HCT116 (cell line): Measurements from ENCODE around the gene STING1.
"Not testable (repeated sequence)": the region's sequence is repeated elsewhere in the genome, so short reads cannot be mapped to it uniquely, and the experiment has no call there.

ENCODE experiments used
- EZH2 ChIP-seq: fragments of 200-600 bp; sonication (generic); IDR thresholded peaks from 2 replicates; pipeline ENCODE4 v1.6.1; 2017; ENCODE audit warnings: antibody characterized with exemption, mixed run types
- POLR2A ChIP-seq: IDR thresholded peaks from 2 replicates; pipeline ENCODE4 v1.7.0; 2011; ENCODE audit warnings: borderline replicate concordance; ENCODE audit not compliant: insufficient read depth, insufficient read length; ENCODE audit errors: extremely low read depth
- ZNF274 ChIP-seq: fragments of 200-500 bp; sonication (Bioruptor generic); IDR thresholded peaks from 2 replicates; pipeline ENCODE4 v1.6.1; 2014; ENCODE audit warnings: mild to moderate bottlenecking, low read depth, low read length, inconsistent platforms

DNA sequence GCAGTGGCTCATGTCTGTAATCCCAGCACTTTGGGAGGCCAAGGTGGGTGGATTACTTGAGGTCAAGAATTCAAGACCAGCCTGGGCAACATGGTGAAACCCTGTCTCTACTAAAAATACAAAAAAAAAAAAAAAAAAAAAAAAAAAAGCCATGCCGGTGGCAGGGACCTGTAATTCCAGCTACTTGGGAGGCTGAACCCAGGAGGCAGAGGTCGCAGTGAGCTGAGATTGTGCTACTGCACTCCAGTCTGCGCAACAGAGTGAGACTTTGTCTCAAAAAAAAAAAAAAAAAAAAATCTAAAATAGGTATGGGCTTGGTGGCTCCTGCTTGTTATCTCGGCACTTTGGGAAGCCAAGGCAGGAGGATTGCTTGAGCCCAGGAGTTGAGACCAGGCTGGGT, 2.8 kb downstream of the STING1 start:
- TF ChIP-seq POLR2A, EZH2, ZNF274: not testable (repeated sequence)
